HG03039 (cell line): ENCODE results near the gene CEP57L1.
"Not testable (repeated sequence)": the region's sequence is repeated elsewhere in the genome, so short reads cannot be mapped to it uniquely, and the experiment has no call there.

Experiments
- ATAC-seq: cut with Tn5 transposase; IDR thresholded peaks from one replicate; pipeline ENCODE4 v1.9.1; 2021; ENCODE audit warnings: mild to moderate bottlenecking, moderate library complexity; ENCODE audit not compliant: unreplicated experiment

The CEP57L1 gene

DNA sequence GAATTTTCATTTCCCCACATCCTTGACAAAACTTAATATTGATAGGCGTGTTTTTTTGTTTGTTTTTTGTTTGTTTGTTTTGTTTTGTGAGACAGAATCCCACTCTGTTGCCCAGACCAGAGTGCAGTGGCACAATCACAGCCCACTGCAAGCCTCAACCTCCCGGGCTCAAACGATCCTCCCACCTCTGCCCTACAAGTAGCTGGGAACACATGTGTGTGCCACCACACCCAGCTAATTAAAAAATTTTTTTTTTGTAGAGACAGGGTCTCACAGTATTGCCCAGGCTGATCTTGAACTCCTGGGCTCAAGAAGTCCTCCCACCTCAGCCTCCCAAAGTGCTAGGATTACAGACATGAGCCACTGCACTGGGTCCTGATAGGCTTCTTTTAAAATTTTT lies 9.2 kb downstream of the CEP57L1 start:
- no peak for ATAC-seq

GRCh38 chr6:109105681-109106080 lies 10.4 kb downstream of the CEP57L1 start:
- ATAC-seq: no peak

DNA sequence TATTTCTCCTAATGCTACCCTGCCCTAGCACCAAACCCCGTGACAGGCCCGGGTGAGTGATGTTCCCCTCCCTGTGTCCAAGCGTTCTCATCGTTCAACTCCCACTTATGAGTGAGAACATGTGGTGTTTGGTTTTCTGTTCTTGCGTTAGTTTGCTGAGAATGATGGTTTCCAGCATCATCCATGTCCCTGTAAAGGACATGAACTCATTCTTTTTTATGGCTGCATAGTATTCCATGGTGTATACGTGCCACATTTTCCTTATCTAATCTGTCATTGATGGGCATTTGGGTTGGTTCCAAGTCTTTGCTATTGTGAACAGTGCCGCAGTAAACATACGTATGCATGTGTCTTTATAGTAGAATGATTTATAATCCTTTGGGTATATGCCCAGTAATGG lies 14.4 kb downstream of the CEP57L1 start:
- not testable (repeated sequence) for ATAC-seq

DNA sequence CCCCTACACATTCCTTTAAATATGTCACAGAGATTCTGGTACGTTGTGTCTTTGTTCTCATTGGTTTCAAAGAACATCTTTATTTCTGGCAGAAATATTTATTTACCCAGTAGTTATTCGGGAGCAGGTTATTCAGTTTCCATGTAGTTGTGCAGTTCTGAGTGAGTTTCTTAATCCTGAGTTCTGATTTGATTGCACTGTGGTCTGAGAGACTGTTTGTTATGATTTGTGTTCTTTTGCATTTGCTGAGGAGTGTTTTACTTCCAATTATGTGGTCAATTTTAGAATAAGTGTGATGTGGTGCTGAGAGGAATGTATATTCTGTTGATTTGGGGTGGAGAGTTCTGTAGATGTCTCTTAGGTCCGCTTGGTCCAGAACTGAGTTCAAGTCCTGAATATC lies 17.4 kb downstream of the CEP57L1 start:
- not testable (repeated sequence) for ATAC-seq

DNA sequence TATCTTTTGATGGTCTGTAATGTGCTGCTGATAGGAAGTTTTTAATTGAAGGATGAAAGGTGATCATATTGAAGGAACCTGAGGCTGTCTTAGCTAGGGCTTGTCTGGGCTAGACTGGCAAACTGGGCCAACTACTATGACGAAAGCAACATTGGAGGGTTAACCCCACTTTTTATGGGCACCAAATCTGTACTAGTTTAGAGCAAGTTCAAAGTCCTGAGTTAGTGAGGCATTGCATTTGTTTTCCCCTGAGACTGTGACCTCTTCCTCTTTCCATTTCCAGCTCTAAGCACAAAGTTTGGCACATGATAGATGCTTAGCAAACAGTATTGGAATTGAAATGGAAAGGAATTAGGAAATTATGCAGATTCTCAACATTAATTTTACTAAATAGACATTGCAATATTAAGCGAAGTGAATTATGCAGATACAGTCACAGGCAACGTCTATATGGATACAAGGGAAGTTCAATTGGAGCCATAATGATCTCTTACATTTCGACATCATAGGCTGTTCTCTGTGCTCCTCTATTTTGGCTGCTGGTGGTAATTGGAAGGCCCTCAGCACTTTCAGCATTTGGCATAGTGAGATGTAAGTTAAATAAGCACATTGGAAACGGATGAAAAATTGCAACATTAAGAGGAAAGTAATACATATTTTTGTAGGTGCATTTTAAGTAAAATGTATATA lies 22.2 kb downstream of the CEP57L1 start:
- ATAC-seq: no peak

DNA sequence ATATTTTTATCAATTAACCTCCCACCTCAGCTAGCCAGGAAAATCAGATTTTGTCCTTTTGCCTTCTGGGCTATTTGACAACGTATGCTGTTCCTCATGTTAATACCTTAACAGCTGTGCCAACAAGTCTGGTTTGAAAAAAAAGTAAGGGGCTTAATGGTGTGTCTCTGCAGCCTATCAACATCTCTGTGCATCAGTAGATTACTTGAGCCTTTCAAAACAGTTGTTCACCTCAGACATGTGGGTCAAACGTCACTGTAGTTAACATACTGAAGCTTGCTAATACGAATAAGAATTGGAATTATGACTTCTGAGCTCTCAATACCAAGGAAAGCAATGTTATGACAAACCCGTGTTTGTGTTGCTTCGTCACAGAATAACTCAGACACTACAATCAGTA lies 23.0 kb downstream of the CEP57L1 start:
- no peak for ATAC-seq

DNA sequence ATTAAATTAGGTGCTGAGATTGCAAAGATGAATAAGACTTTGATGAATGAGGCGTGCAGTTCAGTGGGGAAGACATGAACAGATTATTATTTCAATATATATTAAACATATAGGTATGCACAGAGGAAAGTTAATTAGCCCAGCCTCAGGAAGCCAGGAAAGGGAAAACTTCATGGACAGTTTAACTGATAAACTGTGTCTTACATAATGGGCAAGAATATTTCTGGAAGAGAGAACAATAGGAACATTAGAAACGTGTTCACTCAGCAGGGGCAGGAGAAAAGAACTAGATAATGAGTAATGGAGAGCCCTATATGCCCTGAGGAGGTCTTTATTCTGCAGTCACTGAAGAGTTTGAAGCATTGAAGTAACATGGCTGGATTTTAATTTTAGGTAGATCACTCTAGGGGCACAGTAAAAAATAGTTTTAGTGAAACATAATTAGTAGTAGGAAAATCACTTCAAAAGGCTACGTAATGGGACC lies 23.6 kb downstream of the CEP57L1 start:
- no peak for ATAC-seq

- ATAC-seq: no peak
Measured at GRCh38 chr6:109121411-109121810, 26.1 kb downstream of the CEP57L1 start.

DNA sequence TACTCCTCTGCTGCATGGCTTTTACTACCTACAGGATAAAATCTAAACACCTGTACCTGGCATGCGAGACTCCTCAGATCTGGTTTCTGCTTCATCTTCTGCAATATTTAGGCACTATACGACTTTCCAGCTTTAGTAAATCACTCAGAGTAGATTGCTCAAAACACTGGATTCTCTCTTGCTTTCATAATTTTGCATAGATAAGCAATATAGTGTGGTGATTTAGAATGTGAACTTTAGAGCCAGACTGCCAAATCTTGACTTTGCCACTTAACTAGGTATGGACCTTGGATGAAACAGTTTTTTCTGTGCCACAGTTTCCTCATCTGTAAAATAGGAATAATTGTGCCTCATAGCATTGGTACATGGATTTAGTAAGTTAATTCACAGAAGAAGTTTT lies 28.9 kb downstream of the CEP57L1 start:
- ATAC-seq: no peak

- no peak for ATAC-seq
Measured at GRCh38 chr6:109125504-109125903, 30.2 kb downstream of the CEP57L1 start.

DNA sequence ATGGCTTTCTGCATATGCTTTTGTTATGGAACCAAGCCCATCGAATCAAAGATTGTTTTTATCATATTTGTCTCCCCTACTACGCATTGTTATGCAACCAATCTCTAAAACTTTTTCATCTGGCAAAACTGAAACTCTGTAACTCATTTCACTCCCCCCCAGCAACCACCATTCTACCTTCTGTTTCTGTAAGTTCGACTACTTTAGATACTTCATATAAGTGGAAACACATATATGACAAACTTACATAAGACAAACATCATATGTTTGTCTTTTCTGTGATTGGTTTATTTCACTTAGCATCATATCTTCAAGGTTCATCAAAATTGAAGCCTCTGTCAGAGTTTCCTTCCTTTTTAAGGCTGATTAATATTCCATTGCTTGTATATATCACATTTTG lies 34.8 kb downstream of the CEP57L1 start:
- no peak for ATAC-seq

DNA sequence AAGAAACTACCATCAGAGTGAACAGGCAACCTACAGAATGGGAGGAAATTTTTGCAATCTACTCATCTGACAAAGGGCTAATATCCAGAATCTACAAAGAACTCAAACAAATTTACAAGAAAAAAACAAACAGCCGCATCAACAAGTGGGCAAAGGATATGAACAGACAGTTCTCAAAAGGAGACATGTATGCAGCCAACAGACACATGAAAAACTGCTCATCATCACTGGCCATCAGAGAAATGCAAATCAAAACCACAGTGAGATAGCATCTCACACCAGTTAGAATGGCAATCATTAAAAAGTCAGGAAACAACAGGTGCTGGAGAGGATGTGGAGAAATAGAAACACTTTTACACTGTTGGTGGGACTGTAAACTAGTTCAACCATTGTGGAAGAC lies 40.3 kb downstream of the CEP57L1 start:
- not testable (repeated sequence) for ATAC-seq

DNA sequence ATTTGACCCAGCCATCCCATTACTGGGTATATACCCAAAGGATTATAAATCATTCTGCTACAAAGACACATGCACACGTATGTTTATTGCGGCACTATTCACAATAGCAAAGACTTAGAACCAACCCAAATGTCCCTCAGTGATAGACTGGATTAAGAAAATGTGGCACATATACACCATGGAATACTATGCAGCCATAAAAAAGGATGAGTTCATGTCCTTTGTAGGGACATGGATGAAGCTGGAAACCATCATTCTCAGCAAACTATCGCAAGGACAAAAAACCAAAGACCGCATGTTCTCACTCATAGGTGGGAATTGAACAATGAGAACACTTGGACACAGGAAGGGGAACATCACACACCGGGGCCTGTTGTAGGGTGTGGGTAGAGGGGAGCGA lies 40.7 kb downstream of the CEP57L1 start:
- not testable (repeated sequence) for ATAC-seq

DNA sequence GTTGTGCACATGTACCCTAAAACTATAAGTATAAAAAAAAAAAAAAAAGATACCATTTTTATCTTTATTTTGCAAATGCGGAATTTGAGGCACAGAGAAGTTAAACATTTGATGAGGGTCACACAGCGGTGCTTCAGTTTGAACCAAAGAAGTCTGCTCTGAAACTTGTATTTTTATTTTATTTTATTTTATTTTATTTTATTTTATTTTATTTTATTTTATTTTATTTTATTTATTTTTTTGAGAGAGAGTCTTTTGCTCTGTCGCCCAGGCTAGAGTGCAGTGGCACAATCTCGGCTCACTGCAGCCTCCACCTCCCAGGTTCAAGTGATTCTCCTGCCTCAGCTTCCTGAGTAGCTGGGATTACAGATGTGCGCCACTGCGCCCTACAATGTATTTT lies 41.2 kb downstream of the CEP57L1 start:
- not testable (repeated sequence) for ATAC-seq

GRCh38 chr6:109139109-109139508 lies 43.8 kb downstream of the CEP57L1 start:
- no peak for ATAC-seq

GRCh38 chr6:109142067-109142466 lies 46.8 kb downstream of the CEP57L1 start:
- not testable (repeated sequence) for ATAC-seq

DNA sequence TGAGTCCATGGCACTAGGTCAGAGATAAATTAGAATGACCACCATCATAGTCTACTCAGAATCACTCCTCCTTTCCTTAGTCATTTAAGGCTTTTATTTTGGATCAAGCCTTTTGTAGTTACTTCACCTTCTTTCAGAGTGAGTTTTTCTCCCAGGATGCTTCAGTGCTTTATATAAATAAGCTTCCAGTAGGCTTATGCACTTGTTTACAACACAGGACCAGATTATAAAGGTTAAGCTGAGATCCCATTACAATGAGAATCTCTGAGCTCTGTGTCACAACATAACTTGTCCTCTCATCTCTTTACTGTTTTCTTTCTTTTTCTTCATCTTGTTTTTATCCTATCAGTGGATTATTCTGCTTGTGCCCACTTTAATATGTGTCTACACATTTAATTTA lies 47.9 kb downstream of the CEP57L1 start:
- ATAC-seq: no peak

DNA sequence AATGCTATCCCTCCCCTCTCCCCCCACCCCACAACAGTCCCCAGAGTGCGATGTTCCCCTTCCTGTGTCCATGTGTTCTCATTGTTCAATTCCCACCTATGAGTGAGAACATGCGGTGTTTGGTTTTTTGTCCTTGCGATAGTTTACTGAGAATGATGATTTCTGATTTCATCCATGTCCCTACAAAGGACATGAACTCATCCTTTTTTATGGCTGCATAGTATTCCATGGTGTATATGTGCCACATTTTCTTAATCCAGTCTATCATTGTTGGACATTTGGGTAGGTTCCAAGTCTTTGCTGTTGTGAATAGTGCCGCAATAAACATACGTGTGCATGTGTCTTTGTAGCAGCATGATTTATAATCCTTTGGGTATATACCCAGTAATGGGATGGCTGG lies 52.9 kb downstream of the CEP57L1 start:
- ATAC-seq: not testable (repeated sequence)

GRCh38 chr6:109148716-109149115 lies 53.4 kb downstream of the CEP57L1 start:
- not testable (repeated sequence) for ATAC-seq

DNA sequence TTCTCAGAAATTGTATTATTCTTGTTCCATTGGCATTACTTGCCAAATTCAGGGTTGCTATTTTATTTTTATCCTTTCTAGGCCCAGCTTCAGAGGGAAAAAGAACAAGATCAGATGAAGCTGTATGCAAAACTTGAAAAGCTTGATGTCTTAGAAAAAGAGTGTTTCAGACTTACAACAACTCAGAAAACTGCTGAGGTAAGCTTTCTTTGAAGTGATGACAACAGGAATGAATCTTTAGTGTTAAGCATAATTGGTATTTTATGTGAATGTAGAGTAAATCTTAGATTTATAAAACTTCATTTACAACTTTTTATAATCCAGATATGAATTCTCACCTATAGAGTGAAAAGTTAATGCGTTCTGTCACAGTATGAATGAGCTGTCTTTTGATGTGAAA lies 58.4 kb downstream of the CEP57L1 start:
- no peak for ATAC-seq

DNA sequence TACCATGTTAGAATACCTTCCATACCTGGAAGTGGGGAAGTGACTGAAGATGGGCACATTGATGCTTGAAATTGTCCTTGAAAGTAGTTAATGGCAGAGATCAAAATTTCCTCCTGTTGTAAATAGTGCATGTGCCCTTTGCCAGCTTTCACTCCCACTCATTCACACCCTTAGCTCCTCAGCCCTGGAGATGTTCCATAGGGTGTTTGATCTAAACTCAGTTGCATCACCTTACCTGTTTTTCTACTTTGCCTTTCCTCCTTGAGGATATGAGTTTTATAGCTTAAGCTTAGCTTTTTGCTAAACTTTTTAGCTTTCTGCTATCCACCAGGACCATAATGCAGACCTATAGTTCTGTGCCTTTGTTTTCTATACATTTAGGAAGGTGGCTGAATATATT lies 69.0 kb downstream of the CEP57L1 start:
- no peak for ATAC-seq

DNA sequence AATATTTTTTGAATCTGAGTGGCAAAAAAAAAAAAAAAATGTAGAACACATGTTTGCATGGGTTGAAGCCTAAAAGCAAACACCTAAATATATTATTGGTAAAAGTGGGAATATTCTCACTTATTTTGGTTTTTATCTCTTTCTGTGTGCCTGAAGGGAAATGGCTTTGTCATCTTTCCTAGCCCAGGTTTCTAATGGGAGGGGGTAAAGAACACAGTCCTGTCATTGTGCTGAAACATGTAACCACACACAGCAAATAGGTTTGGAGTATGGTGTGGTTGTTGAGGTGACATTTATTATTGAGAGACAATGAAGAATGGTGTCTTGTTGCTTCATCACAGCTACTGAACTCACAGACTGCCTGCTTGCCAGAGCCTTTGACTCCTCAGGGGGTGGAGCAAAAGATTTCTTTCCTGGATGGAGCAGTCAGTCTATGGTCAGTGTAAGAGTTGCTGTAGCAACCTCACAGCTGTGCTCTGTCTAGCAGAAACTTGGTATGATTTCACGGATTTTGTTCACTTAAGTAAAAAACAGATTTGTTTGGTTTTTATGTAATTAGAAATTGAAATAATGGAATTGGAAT lies 70.2 kb downstream of the CEP57L1 start:
- ATAC-seq: no peak

GRCh38 chr6:109166673-109167072 lies 71.4 kb downstream of the CEP57L1 start:
- ATAC-seq: no peak
